Gastroesophageal sphincter (tissue), 3 donors: Measurements from ENCODE around the gene YTHDF1.

ENCODE experiments used
- POLR2A ChIP-seq, 2 donors: fragments of 450-650 bp; IDR thresholded peaks; one replicate each; pipeline ENCODE4 v1.6.1; 2017; ENCODE audit warnings: antibody characterized with exemption in 2 of 2, mild to moderate bottlenecking in 2 of 2, moderate library complexity in 1 of 2
- TF ChIP-seq, protein P1 (sequence below), 4 experiments: fragments of 200-600 bp in 2 of 4; fragments of 450-650 bp in 2 of 4; sonication (generic) in 1 of 4; IDR thresholded peaks; one replicate each; pipeline ENCODE4 v1.5.1; 2017 to 2019; ENCODE audit warnings: antibody characterized with exemption in 4 of 4, mild to moderate bottlenecking in 2 of 4, moderate library complexity in 2 of 4

- no peak for TF ChIP-seq POLR2A (IDR thresholded peaks at IDR 0.05)
- TF ChIP-seq, protein P1, sequence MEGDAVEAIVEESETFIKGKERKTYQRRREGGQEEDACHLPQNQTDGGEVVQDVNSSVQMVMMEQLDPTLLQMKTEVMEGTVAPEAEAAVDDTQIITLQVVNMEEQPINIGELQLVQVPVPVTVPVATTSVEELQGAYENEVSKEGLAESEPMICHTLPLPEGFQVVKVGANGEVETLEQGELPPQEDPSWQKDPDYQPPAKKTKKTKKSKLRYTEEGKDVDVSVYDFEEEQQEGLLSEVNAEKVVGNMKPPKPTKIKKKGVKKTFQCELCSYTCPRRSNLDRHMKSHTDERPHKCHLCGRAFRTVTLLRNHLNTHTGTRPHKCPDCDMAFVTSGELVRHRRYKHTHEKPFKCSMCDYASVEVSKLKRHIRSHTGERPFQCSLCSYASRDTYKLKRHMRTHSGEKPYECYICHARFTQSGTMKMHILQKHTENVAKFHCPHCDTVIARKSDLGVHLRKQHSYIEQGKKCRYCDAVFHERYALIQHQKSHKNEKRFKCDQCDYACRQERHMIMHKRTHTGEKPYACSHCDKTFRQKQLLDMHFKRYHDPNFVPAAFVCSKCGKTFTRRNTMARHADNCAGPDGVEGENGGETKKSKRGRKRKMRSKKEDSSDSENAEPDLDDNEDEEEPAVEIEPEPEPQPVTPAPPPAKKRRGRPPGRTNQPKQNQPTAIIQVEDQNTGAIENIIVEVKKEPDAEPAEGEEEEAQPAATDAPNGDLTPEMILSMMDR (IDR thresholded peaks at IDR 0.05), result no peak
These were observed 25.9 kb downstream of the YTHDF1 start for GRCh38 chr20:63189846-63190559.
